ENCODE data around the gene GJC3.

DNA sequence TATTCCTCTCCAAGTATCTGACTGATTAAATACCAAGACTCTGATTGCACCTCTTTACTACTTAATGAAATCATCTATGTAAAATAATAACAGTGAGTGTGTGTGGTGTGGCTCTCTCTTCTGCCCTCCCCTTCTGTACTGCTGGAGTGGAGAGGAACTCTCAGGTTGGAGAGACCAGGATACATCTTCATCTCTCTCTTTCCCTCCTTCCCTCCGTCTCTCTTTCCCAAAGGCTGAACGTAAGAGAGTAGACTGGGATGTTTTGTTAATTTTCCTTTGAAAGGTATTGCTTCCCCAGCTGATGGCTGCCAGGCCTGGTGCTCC is 272 bp upstream of the GJC3 start:
- TF ChIP-seq POLR2A (IDR thresholded peaks at IDR 0.05) (no peak), CTCF (IDR thresholded peaks at IDR 0.05) (no peak), POLR2AphosphoS5 (IDR thresholded peaks at IDR 0.05) (no peak), EP300 (IDR thresholded peaks at IDR 0.05) (no peak)
